ENCODE results near the gene CAB39L. TPM values are rescaled to one million over a fixed set of nuclear protein-coding genes. Genes with fewer than 3 reads are reported as not detected.

CAB39L gene
- total and polyA plus RNA-seq, 2 of the 4 experiments (the other 2 are of a cell fraction): 8.5 to 16.7 TPM

GRCh38 chr13:49466292-49466838 is 22.5 kb upstream of the CAB39L start:
- ATAC-seq (ENCODE audit: low read depth): no peak
- H3K9ac ChIP-seq (ENCODE audit: low read depth, low read length): no peak overlapping the region
- dilution Hi-C loops (cut with HindIII; ENCODE audit: low sequenced_read_pairs, unreplicated experiment): no loop called here
- H2AK9ac ChIP-seq (replicated peaks; ENCODE audit: low read depth, low read length, poor library complexity): no peak overlapping the region
- no peak overlapping the region for H3K4ac ChIP-seq (ENCODE audit: low read depth, low read length)
- H4K8ac ChIP-seq (ENCODE audit: low read depth in 2 of 2, low read length in 2 of 2): no peak overlapping the region
- intact Hi-C loops (cut with micrococcal nuclease): no loop called here
- H3K18ac ChIP-seq (ENCODE audit: low read depth, low read length): no peak overlapping the region
- no peak overlapping the region for H2AFZ ChIP-seq (replicated peaks; ENCODE audit: low read length, poor library complexity)
- peaks cover 14% of the 10 kb centered on the region for H3K9me3 ChIP-seq (ENCODE audit: control insufficient read depth, insufficient read depth, low read length)
- no peak overlapping the region for H3K56ac ChIP-seq (ENCODE audit: extremely low read depth, insufficient read depth, low read length)
- H4K5ac ChIP-seq (ENCODE audit: low read depth, low read length): no peak overlapping the region
- no CpG with 5 or more reads among the region's 5 CpGs for WGBS, 2 experiments (ENCODE audit: extremely low coverage in 2 of 2, insufficient read length in 1 of 2)
- no peak overlapping the region for H3K4me2 ChIP-seq (ENCODE audit: low read depth, low read length)
- no peak overlapping the region for H2BK5ac ChIP-seq (ENCODE audit: low read depth, low read length, poor library complexity, severe bottlenecking)
- H4K91ac ChIP-seq (ENCODE audit: insufficient read depth, low read depth, low read length): no peak overlapping the region
- H3K27ac ChIP-seq (ENCODE audit: insufficient read depth, low read length): no peak overlapping the region
- ChIA-PET POLR2A (ENCODE audit: unreplicated experiment) (no interaction called here), CTCF (interaction anchor here (0.6 kb wide), 2 partner anchors 18 to 23 kb away, joined by 3 to 5 read pairs; no protein-coding TSS in a partner anchor)
- no peaks in the 10 kb centered on the region for H3K27me3 ChIP-seq (ENCODE audit: control insufficient read depth, insufficient read depth, low read length)
- in situ Hi-C loops (cut with MboI; ENCODE audit: low sequenced_read_pairs): no loop called here
- no peak overlapping the region for H2AK5ac ChIP-seq (ENCODE audit: low read depth, low read length)
- H3K9me1 ChIP-seq (ENCODE audit: insufficient read depth, low read length): peaks cover 7% of the 10 kb centered on the region; the same call in 1 of the 2 replicates
- no peak overlapping the region for H3K23ac ChIP-seq (ENCODE audit: low read depth, low read length)
- H2BK120ac ChIP-seq (ENCODE audit: low read depth, low read length): no peak overlapping the region
- no peak overlapping the region for H2BK20ac ChIP-seq (ENCODE audit: low read depth, low read length)
- TF ChIP-seq BHLHE40 (IDR thresholded peaks at IDR 0.05; ENCODE audit: low read depth, low read length) (no peak), CTCF (conservative IDR thresholded peaks at IDR 0.05; ENCODE audit: low read depth, low read length) (no peak), RFX5 (IDR thresholded peaks at IDR 0.05; ENCODE audit: low read depth, low read length) (no peak), RCOR1 (IDR thresholded peaks at IDR 0.05; ENCODE audit: insufficient replicate concordance, low read length) (no peak), SMC3 (IDR thresholded peaks at IDR 0.05; ENCODE audit: low read depth, low read length) (no peak), ELK1 (IDR thresholded peaks at IDR 0.05; ENCODE audit: borderline replicate concordance, low read depth, low read length) (no peak), POLR2A (IDR thresholded peaks at IDR 0.05; ENCODE audit: low read depth, low read length) (no peak)
- TF ChIP-seq, protein P1, sequence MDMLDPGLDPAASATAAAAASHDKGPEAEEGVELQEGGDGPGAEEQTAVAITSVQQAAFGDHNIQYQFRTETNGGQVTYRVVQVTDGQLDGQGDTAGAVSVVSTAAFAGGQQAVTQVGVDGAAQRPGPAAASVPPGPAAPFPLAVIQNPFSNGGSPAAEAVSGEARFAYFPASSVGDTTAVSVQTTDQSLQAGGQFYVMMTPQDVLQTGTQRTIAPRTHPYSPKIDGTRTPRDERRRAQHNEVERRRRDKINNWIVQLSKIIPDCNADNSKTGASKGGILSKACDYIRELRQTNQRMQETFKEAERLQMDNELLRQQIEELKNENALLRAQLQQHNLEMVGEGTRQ (IDR thresholded peaks at IDR 0.05; ENCODE audit: low read depth, low read length): no peak
- H2BK15ac ChIP-seq (ENCODE audit: low read depth, low read length): no peak overlapping the region
- no peak overlapping the region for H3K14ac ChIP-seq (replicated peaks; ENCODE audit: low read depth, low read length)
- DNase-seq: no peak
- no TSS peak for BruUV-seq (replicated peaks)
- H4K20me1 ChIP-seq (ENCODE audit: insufficient read depth, low read length): no peaks in the 10 kb centered on the region
- H3K4me1 ChIP-seq (ENCODE audit: control insufficient read depth, insufficient read depth, low read length): no peaks in the 10 kb centered on the region
- H3K36me3 ChIP-seq (ENCODE audit: control insufficient read depth, insufficient read depth, low read length): peaks cover 29% of the 10 kb centered on the region
- peaks cover 0 to 11% of the 10 kb centered on the region in 2 experiments; a peak in 3 of 4 replicates for H3K79me1 ChIP-seq (ENCODE audit: low read depth in 1 of 2, low read length in 2 of 2)
- H3K4me3 ChIP-seq (ENCODE audit: insufficient read depth, low read depth, low read length): no peak overlapping the region
